Mammary epithelial cell (primary cell): Measurements from ENCODE around the gene MAS1L.

ENCODE experiments used
- CTCF ChIP-seq, 2 donors: IDR thresholded peaks in 1 of 2; conservative IDR thresholded peaks in 1 of 2; 2 replicates each; pipeline ENCODE4 v1.5.1; 2011 to 2012; ENCODE audit warnings: inconsistent platforms in 2 of 2, low read length in 2 of 2, mild to moderate bottlenecking in 2 of 2, control low read depth in 1 of 2, low read depth in 1 of 2; ENCODE audit not compliant: insufficient read depth in 1 of 2; ENCODE audit errors: extremely low read depth in 1 of 2
- EZH2 ChIP-seq: IDR thresholded peaks from 2 replicates; pipeline ENCODE4 v1.6.1; 2012; ENCODE audit warnings: low read length, inconsistent platforms, borderline replicate concordance

GRCh38 chr6:29439006-29439405 lies 48.8 kb downstream of the MAS1L start, which contains the start of gene OR10C1:
- TF ChIP-seq CTCF (conservative IDR thresholded peaks at IDR 0.05 in 1 of 2, IDR thresholded peaks at IDR 0.05 in 1 of 2; ENCODE audit: extremely low read depth in 1 of 2, insufficient read depth in 1 of 2, low read depth in 1 of 2, low read length in 2 of 2) (no peak), EZH2 (no peak)
